AML-193 (cell line): ENCODE measurements around the gene UBE2F.
"Not testable (repeated sequence)": the region's sequence is repeated elsewhere in the genome, so short reads cannot be mapped to it uniquely, and the experiment has no call there.

ENCODE experiments used
- DNase-seq, 2 experiments: peaks; one replicate each; lab custom pipeline; 2025; lab: John Stamatoyannopoulos, UW

The UBE2F gene

GRCh38 chr2:238020816-238021215 lies 54.0 kb downstream of the UBE2F start:
- no peak for DNase-seq

- DNase-seq: no peak
These were observed 54.5 kb downstream of the UBE2F start for GRCh38 chr2:238021327-238021726.

GRCh38 chr2:238022594-238023157 lies 55.9 kb downstream of the UBE2F start:
- no peak for DNase-seq

- DNase-seq: no peak
These were observed 56.8 kb downstream of the UBE2F start for GRCh38 chr2:238023608-238024007.

GRCh38 chr2:238024986-238025385 lies 58.2 kb downstream of the UBE2F start:
- no peak for DNase-seq

- no peak for DNase-seq
These were observed 59.0 kb downstream of the UBE2F start for GRCh38 chr2:238025741-238026360.

GRCh38 chr2:238027058-238027457 lies 60.2 kb downstream of the UBE2F start:
- no peak for DNase-seq

GRCh38 chr2:238027591-238028415 lies 61.0 kb downstream of the UBE2F start:
- DNase-seq: no peak

- no peak for DNase-seq
These were observed 63.0 kb downstream of the UBE2F start for GRCh38 chr2:238029853-238030252.

GRCh38 chr2:238030422-238031155 lies 63.8 kb downstream of the UBE2F start:
- no peak for DNase-seq

GRCh38 chr2:238031751-238032150 lies 64.9 kb downstream of the UBE2F start:
- no peak for DNase-seq

- no peak for DNase-seq
These were observed 66.0 kb downstream of the UBE2F start for GRCh38 chr2:238032755-238033337.

GRCh38 chr2:238033991-238034390 lies 67.2 kb downstream of the UBE2F start:
- DNase-seq: not testable (repeated sequence)

GRCh38 chr2:238038203-238038602 lies 71.4 kb downstream of the UBE2F start:
- DNase-seq: no peak

GRCh38 chr2:238039151-238039550 lies 72.3 kb downstream of the UBE2F start:
- no peak for DNase-seq

GRCh38 chr2:238039985-238040384 lies 73.2 kb downstream of the UBE2F start:
- DNase-seq: no peak

GRCh38 chr2:238040918-238041317 lies 74.1 kb downstream of the UBE2F start:
- DNase-seq: no peak

GRCh38 chr2:238042090-238042489 lies 75.3 kb downstream of the UBE2F start:
- no peak for DNase-seq

GRCh38 chr2:238042849-238043584 lies 76.2 kb downstream of the UBE2F start:
- DNase-seq: no peak

- no peak for DNase-seq
These were observed 77.0 kb downstream of the UBE2F start for GRCh38 chr2:238043851-238044250.

- DNase-seq: no peak
These were observed 78.8 kb downstream of the UBE2F start for GRCh38 chr2:238045575-238045974.
